MG63 (cell line): ENCODE results near the gene ORC6. TPM values are rescaled to one million over a fixed set of nuclear protein-coding genes. Genes with fewer than 3 reads are reported as not detected.
"Not testable (repeated sequence)": the region's sequence is repeated elsewhere in the genome, so short reads cannot be mapped to it uniquely, and the experiment has no call there.

Source experiments
- DNase-seq: peaks from one replicate; pipeline ENCODE4 v3.0.0-alpha.2; 2020
- H3K27me3 ChIP-seq: fragments of 250-450 bp; sonication (Bioruptor Pico); 2 replicates; pipeline ENCODE4 v1.5.1; 2020; ENCODE audit warnings: mild to moderate bottlenecking, moderate library complexity
- H3K36me3 ChIP-seq: fragments of 250-450 bp; sonication (Bioruptor Pico); 2 replicates; pipeline ENCODE4 v1.5.1; 2020; ENCODE audit warnings: mild to moderate bottlenecking, moderate library complexity
- H3K4me3 ChIP-seq: fragments of 250-450 bp; sonication (Bioruptor Pico); 2 replicates; pipeline ENCODE4 v1.5.1; 2020; ENCODE audit warnings: mild to moderate bottlenecking, moderate library complexity
- H3K9me3 ChIP-seq: fragments of 250-450 bp; sonication (Bioruptor Pico); 2 replicates; pipeline ENCODE4 v1.5.1; 2020; ENCODE audit warnings: mild to moderate bottlenecking, moderate library complexity
- total RNA-seq: library from RNA; depleted of rRNA; stranded (reverse); fragments of >200 nt; shearing (Covaris generic); gene quantifications from 2 replicates; pipeline ENCODE4 v1.2.3, GENCODE V29; 2014; ENCODE audit warnings: low replicate concordance; rRNA removed

ORC6 gene
- total RNA-seq: 58.2 and 68.2 TPM in 2 replicates

DNA sequence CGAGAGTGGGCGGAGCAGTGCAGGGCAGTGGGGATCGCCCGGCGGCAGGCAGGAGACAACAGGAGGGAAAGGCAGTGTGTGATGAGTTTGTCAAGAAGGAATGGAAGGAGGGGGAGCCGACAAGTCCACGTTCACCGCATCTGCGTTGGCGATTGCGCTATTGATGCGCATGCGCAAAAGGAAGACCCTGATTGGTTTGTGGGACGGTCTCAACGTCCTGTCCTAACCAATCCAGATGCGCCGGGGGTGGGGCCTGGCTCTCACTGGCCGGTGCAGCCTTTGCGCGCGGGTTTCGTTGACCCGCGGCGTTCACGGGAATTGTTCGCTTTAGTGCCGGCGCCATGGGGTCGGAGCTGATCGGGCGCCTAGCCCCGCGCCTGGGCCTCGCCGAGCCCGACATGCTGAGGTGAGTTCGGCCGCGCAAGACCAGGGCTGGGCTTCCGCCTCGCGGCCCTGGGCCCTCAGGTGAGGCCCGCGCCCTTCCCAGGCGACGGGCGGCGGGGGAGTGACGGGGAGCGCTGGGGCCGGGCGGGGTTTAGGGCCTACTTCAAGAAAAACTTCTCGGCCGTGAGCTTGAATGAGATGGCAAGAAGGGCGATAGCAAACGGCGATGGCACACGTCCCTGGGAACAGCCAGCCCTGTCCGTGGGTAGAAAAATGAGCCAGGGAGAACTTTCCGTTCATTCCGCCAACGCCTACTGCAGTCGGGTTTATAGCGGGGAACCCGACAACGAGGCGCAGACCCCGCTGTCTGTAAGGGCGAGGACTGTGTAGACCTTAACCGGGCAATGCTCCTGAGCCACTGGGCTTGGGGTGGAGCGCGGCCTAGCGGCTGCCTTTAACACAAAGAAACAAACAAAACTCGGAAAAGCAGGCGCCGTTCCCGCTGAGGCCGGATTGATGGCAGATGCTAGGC is at the start of gene ORC6:
ORC6 (plus strand) TSS at position 295 of the 916 bp plus-strand sequence; CDS start at position 342, 47 bp downstream.
- Histone ChIP-seq H3K27me3 (no peaks in the 10 kb centered on the region), H3K4me3 (peak within 1 kb of the TSS; percentile 90), H3K9me3 (no peaks in the 10 kb centered on the region), H3K36me3 (peaks cover 32% of the 10 kb centered on the region)
- peak; percentile 99 for DNase-seq

- no peaks in the 10 kb centered on the region for H3K27me3 ChIP-seq
- H3K9me3 ChIP-seq: peaks cover 14% of the 10 kb centered on the region
- H3K36me3 ChIP-seq: peaks cover 4% of the 10 kb centered on the region
- H3K4me3 ChIP-seq: no peak overlapping the region
- DNase-seq: no peak
Measured at GRCh38 chr16:46648656-46649055, 40.8 kb upstream of the ORC6 start.

GRCh38 chr16:46649588-46650253 is 39.7 kb upstream of the ORC6 start:
- Histone ChIP-seq H3K27me3 (no peaks in the 10 kb centered on the region), H3K36me3 (peaks cover 4% of the 10 kb centered on the region), H3K9me3 (peaks cover 5% of the 10 kb centered on the region; the same call in 1 of the 2 replicates), H3K4me3 (no peak overlapping the region)
- no peak for DNase-seq

DNA sequence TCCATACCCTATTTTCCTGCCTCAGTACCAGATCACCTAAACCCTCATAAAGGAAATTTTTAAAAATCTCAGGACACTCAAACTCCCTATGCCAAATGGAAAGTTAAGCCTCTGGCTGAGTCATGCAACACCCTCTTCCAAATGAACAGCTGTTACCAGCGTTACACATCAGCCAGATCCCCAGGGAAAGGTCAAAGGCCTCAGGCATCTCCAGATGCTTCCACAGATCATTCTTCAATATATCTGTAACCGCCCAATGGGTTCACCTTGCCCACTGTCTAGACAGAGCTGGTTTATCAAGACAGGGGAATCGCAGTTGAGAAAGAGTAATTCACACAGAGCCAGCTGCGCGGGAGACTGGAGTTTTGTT is 39.2 kb upstream of the ORC6 start:
- Histone ChIP-seq H3K4me3 (no peak overlapping the region), H3K9me3 (peaks cover 5% of the 10 kb centered on the region; the same call in 1 of the 2 replicates), H3K27me3 (no peaks in the 10 kb centered on the region), H3K36me3 (peaks cover 4% of the 10 kb centered on the region)
- DNase-seq: peak; percentile 74

- peaks cover 9% of the 10 kb centered on the region for H3K36me3 ChIP-seq
- no peaks in the 10 kb centered on the region for H3K27me3 ChIP-seq
- no peak overlapping the region for H3K4me3 ChIP-seq
- DNase-seq: no peak
- H3K9me3 ChIP-seq: no peaks in the 10 kb centered on the region
Measured at GRCh38 chr16:46651305-46651704, 38.2 kb upstream of the ORC6 start.

- no peak overlapping the region for H3K4me3 ChIP-seq
- no peak for DNase-seq
- H3K27me3 ChIP-seq: no peaks in the 10 kb centered on the region
- H3K9me3 ChIP-seq: no peaks in the 10 kb centered on the region
- peaks cover 49% of the 10 kb centered on the region for H3K36me3 ChIP-seq
Measured at GRCh38 chr16:46658925-46659324, 30.5 kb upstream of the ORC6 start.

DNA sequence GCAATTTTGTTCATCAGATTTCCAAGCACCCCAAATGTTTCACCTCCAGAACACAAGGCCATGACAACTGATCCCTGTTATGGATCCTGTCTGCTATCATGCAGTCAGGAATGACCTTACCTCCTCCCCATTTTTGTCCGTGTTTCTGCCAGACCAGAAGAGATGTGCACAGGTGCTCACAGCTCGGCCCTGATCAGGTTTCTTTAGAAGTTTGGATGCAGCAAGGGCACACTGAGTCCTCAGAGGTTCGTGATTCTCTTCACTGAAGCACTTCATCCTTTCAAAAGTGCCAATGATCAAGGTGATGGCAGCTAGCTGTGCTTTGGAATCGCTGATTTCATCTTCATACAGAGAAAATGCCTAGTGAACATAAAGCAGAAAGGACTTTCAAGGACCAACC is 27.3 kb upstream of the ORC6 start:
- Histone ChIP-seq H3K4me3 (no peak overlapping the region), H3K9me3 (no peaks in the 10 kb centered on the region), H3K36me3 (peaks cover 67% of the 10 kb centered on the region), H3K27me3 (no peaks in the 10 kb centered on the region)
- no peak for DNase-seq

DNA sequence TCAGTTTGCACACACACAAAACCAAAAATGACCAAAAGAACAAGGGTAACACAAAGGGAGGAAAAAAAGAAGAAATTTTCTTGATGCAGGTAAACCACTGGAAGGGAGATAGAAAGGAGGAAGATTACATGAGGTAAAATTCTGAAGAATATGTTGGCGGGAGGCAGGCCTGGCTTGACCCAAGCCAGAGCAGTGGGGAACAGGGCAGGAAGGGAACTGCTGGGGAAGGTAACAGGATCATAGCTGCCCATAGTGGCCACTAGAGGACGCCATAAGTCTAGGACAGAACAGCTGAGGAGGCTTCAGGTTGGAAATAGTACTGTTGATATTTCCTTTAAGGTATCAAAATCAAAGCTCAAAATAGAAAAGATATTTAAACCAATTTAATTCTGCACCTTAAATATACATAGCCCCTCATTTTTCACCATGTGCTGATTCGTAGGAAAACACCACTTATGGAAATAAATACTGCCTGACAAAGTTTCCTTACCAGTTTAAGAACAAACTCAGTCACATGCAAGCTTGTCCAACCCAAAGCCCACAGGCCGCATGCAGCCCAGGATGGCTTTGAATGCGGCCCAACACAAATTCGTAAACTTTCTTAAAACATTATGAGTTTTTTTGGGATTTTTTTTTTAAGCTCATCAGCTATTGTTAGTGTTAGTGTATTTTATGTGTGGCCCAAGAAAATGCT is 16.0 kb upstream of the ORC6 start:
- H3K27me3 ChIP-seq: no peaks in the 10 kb centered on the region
- H3K36me3 ChIP-seq: peaks cover 72% of the 10 kb centered on the region
- H3K9me3 ChIP-seq: no peaks in the 10 kb centered on the region
- peak; percentile 37 for DNase-seq
- H3K4me3 ChIP-seq: no peak overlapping the region

- not testable (repeated sequence) for H3K27me3 ChIP-seq, H3K9me3 ChIP-seq, H3K4me3 ChIP-seq, DNase-seq
- H3K36me3 ChIP-seq: peaks cover 62% of the 10 kb centered on the region
Measured at GRCh38 chr16:46677943-46678342, 11.5 kb upstream of the ORC6 start.

DNA sequence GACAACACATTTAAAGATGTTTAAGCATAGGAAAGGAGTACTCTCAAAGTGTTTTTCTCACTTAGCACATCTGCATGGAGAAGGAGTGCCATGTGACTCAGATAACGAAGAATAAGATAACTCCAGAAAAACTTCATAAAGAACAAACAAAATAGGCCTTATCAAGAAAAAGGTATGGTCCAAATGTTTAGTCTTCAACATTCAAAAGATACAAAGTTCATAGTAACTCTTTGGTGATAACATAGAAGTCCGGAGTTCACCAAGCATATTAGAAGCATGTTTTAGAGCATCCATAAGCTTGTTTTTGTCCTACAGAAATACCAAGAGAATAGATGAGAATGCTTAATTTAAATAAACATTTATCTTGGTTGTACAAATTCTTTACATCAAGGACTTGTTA is 7.6 kb upstream of the ORC6 start:
- not testable (repeated sequence) for H3K4me3 ChIP-seq, H3K9me3 ChIP-seq, DNase-seq, H3K27me3 ChIP-seq
- H3K36me3 ChIP-seq: peaks cover 35% of the 10 kb centered on the region

DNA sequence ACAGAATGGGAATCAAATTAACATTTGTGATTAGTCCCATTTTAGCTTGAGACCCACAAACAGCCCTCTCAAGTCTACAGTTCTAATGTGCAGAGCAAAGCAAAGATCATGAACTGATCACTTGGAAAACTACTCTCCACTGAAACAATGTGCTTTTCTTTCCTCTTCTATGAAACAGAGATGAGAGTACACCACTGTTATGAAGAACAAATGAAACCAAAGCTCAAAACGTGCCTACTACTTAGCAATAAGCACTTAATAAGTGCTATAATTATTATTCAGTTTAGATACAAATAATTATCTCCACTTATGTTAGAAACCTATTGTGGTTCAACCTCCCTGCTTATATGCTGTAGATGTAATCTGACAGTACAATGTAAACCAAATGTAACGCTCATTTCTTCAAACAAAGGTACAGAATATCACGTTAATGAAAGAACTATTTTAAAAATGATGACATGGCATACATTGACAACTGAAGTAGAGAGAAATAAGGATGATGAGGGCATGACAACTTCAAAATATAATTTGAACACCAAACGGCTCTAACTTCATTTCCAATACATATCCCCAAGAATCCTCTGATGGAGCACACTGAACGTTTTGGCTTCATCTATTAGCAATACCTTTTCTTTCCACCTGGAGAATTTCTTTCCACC is 2.5 kb upstream of the ORC6 start:
- Histone ChIP-seq H3K4me3 (peak overlapping the region; percentile 90), H3K36me3 (peaks cover 19% of the 10 kb centered on the region)
- no peak for DNase-seq

GRCh38 chr16:46687486-46687885 is 2.0 kb upstream of the ORC6 start:
- Histone ChIP-seq H3K4me3 (peak overlapping the region; percentile 90), H3K36me3 (peaks cover 22% of the 10 kb centered on the region), H3K27me3 (no peaks in the 10 kb centered on the region), H3K9me3 (no peaks in the 10 kb centered on the region)
- no peak for DNase-seq

More for the DNA sequence above, 2.5 kb upstream of the ORC6 start:
- no peaks in the 10 kb centered on the region for H3K27me3 ChIP-seq
- H3K9me3 ChIP-seq: no peaks in the 10 kb centered on the region

GRCh38 chr16:46688101-46688653 is 1.3 kb upstream of the ORC6 start:
- peak overlapping the region; percentile 90 for H3K4me3 ChIP-seq
- H3K27me3 ChIP-seq: no peaks in the 10 kb centered on the region
- peaks cover 29% of the 10 kb centered on the region for H3K36me3 ChIP-seq
- no peak for DNase-seq
- no peaks in the 10 kb centered on the region for H3K9me3 ChIP-seq

DNA sequence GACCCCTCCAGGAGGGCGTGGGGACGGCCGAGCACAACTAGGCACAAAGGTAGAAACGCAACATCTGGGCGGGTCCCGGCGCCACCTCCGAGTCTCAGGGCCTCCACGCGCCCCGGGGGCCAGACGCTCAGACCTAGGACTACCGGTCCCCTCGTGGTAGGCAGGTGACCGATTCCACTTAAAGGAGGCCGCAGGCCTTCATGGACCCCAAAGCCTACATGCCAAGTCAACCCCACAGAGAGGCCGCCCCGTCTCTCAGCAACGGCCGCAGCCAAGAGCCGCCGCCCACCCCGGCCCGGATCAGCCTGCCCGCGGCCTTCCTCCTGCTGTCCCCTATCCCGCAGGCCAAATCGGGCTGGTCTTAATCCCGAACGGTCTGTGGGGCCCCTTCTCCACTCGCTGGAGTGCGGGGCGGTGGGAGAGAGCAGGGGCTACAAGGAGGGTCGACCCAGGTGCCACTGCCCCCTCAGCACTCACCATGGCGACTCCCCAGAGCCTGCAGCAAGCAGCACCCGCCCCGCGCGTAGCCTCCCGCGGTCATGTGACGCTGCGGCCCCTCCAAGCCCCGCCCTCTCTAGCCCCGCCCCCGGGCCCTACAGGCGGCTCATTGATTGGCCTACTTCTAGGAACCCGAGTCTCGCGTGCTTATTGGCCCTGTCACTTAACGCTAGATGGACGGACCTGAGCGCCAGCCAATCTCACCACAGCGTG is 650 bp upstream of the ORC6 start, which contains the start of gene VPS35:
VPS35 (minus strand) TSS at position 525 of the 711 bp plus-strand sequence; CDS start at position 480, 45 bp downstream.
- Histone ChIP-seq H3K4me3 (peak within 1 kb of the TSS; percentile 90), H3K36me3 (peaks cover 31% of the 10 kb centered on the region), H3K27me3 (no peaks in the 10 kb centered on the region), H3K9me3 (no peaks in the 10 kb centered on the region)
- peak; percentile 99 for DNase-seq

DNA sequence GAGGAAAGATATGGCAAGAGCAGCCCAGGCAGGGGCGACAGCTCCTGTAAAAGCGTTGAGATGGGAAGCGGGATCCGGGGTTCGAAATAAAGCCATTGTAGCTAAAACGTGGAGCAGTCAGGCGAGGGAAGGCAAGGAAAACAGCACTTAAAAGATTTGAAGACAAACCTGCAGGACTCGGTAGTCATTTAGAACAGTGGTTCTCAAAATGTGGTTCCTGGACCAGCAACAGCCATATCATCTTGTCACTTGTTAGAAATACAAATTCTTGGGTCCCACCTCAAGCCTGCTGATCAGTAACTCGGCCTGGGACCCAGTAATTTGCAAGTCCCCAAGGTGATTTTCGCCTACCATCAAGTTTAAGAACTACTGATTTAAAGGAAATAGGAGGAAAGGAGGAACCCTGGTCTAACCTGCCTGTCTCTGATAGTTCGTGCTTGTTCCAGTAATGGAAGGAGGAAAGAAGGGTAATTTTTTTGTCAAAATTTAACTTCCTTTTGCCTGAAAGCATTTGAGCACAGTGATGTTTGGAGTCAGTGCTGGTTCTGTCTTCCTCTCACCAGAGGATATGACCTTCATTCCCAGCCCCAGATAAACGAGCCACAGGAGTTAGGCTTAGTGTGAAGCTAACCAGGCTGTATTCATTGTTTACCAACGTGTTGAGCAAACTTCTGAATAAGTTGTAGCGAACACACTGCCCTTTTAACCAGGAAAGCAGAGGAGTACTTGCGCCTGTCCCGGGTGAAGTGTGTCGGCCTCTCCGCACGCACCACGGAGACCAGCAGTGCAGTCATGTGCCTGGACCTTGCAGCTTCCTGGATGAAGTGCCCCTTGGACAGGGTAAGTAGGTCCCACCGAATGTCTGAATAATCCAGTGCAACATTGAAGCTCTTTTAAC is 1.1 kb downstream of the ORC6 start:
- peak overlapping the region; percentile 90 for H3K4me3 ChIP-seq
- H3K9me3 ChIP-seq: no peaks in the 10 kb centered on the region
- no peaks in the 10 kb centered on the region for H3K27me3 ChIP-seq
- peaks cover 41% of the 10 kb centered on the region for H3K36me3 ChIP-seq
- peak; percentile 36 for DNase-seq
